K562 (cell line): ENCODE results near the gene KLF2. TPM values are rescaled to one million over a fixed set of nuclear protein-coding genes. Genes with fewer than 3 reads are reported as not detected.

Experiments
- ATAC-seq: fragments of 200-7000 bp; cut with Tn5 transposase; 3 replicates; pipeline ENCODE4 v1.9.1; 2020; ENCODE audit warnings: moderate library complexity
- BruUV-seq: library from RNA; stranded (reverse); fragments of 400-500 nt; replicated peaks from 2 replicates; lab custom pipeline; 2021; lab: Mats Ljungman, UMichigan
- CTCF ChIA-PET: fragments of 300-600 bp; formaldehyde crosslinking; extraction: SDS; loops from one replicate; lab custom pipeline; 2021; ENCODE audit warnings: low intra/inter-chr PET ratio; lab: Yijun Ruan, JAX
- POLR2A ChIA-PET: fragments of 300-600, 350-650 bp; sonication (Branson Sonifier 250); formaldehyde crosslinking; extraction: SDS; loops from one replicate; lab custom pipeline; 2021; ENCODE audit warnings: antibody characterized with exemption, inconsistent platforms; lab: Yijun Ruan, JAX
- DNase-seq, 4 experiments: peaks; one replicate each; pipeline versions ENCODE4 v3.0.0 to v3.0.0-alpha.2; 2011 to 2018; ENCODE audit warnings: low spot score in 3 of 4, mixed read lengths in 3 of 4; ENCODE audit errors: extremely low read depth in 1 of 4
- FAIRE-seq: peaks from 2 replicates; lab custom pipeline; 2011; peaks lifted over from hg19 to GRCh38; lab: Jason Lieb, UNC
- H2AFZ ChIP-seq: 2 replicates; pipeline ENCODE4 v1.6.0; 2011; ENCODE audit warnings: low read depth, low read length, control low read depth, inconsistent platforms
- H3K27ac ChIP-seq: fragments of 200-600 bp; 3 replicates; pipeline ENCODE4 v1.8.0; 2011; ENCODE audit warnings: low read depth, mild to moderate bottlenecking, control low read depth, inconsistent platforms, low read length, moderate library complexity, mixed read lengths; ENCODE audit errors: extremely low read depth
- H3K27me3 ChIP-seq, 2 experiments: fragments of 300-600 bp in 1 of 2; 2 replicates in 1 of 2; 3 replicates in 1 of 2; pipeline versions ENCODE4 v1.6.0 to v1.8.0; 2011; ENCODE audit warnings: inconsistent platforms in 2 of 2, low read length in 2 of 2, mild to moderate bottlenecking in 1 of 2, mixed read lengths in 1 of 2, moderate library complexity in 1 of 2; ENCODE audit not compliant: control insufficient read depth in 2 of 2, insufficient read depth in 2 of 2
- H3K36me3 ChIP-seq: fragments of 300-600 bp; 3 replicates; pipeline ENCODE4 v1.8.0; 2011; ENCODE audit warnings: mild to moderate bottlenecking, low read length, inconsistent platforms; ENCODE audit not compliant: control insufficient read depth, insufficient read depth
- H3K4me1 ChIP-seq, 2 experiments: fragments of 200-600 bp in 1 of 2; replicated peaks in 1 of 2; 2 replicates in 1 of 2; 3 replicates in 1 of 2; pipeline versions ENCODE4 v1.5.1 to v1.8.0; 2011; ENCODE audit warnings: inconsistent platforms in 2 of 2, low read length in 2 of 2, mild to moderate bottlenecking in 1 of 2, mixed read lengths in 1 of 2, moderate library complexity in 1 of 2; ENCODE audit not compliant: control insufficient read depth in 2 of 2, insufficient read depth in 2 of 2
- H3K4me2 ChIP-seq: 2 replicates; pipeline ENCODE4 v1.6.1; 2011; ENCODE audit warnings: low read length, control low read depth, inconsistent platforms, mixed read lengths; ENCODE audit not compliant: insufficient read depth
- H3K4me3 ChIP-seq: fragments of 200-600 bp; sonication (generic), shearing (Covaris generic); 2 replicates; pipeline ENCODE4 v1.5.1; 2016; ENCODE audit warnings: control low read depth, inconsistent platforms
- H3K79me2 ChIP-seq: fragments of 200-600 bp; 3 replicates; pipeline ENCODE4 v1.8.0; 2011; ENCODE audit warnings: low read length, inconsistent platforms; ENCODE audit not compliant: control insufficient read depth, insufficient read depth
- H3K9ac ChIP-seq, 2 experiments: 2 replicates each; pipeline versions ENCODE4 v1.6.0 to v1.6.1; 2011; ENCODE audit warnings: low read depth in 2 of 2, low read length in 2 of 2, control low read depth in 1 of 2, inconsistent platforms in 1 of 2, mild to moderate bottlenecking in 1 of 2, mixed read lengths in 1 of 2; ENCODE audit not compliant: insufficient read depth in 1 of 2
- H3K9me1 ChIP-seq: one replicate; pipeline ENCODE4 v1.6.0; 2011; ENCODE audit warnings: inconsistent platforms, mild to moderate bottlenecking, low read length, moderate library complexity; ENCODE audit not compliant: control insufficient read depth, insufficient read depth
- H3K9me3 ChIP-seq: replicated peaks from 2 replicates; pipeline ENCODE4 v1.5.1; 2011; ENCODE audit warnings: low read depth, low read length, inconsistent platforms; ENCODE audit not compliant: control insufficient read depth, insufficient read depth
- H4K20me1 ChIP-seq: replicated peaks from 2 replicates; pipeline ENCODE4 v1.6.1; 2011; ENCODE audit warnings: low read length, inconsistent platforms, mixed read lengths; ENCODE audit not compliant: control insufficient read depth, insufficient read depth
- BCL6 ChIP-seq: fragments of 250-450 bp; sonication (Bioruptor Pico); IDR thresholded peaks from 2 replicates; pipeline ENCODE4 v1.4.0; 2020
- CEBPB ChIP-seq: fragments of 450-650 bp; IDR thresholded peaks from 2 replicates; pipeline ENCODE4 v1.6.1; 2016; ENCODE audit warnings: missing genetic modification characterization, missing compliant biosample characterization
- CEBPG ChIP-seq, 3 experiments: fragments of 200-800 bp in 1 of 3; sonication (Bioruptor generic) in 1 of 3; sonication (generic) in 1 of 3; formaldehyde crosslinking in 1 of 3; IDR thresholded peaks in 2 of 3; conservative IDR thresholded peaks in 1 of 3; 2 replicates each; pipeline versions ENCODE4 v1.6.1 to v1.8.0; 2016 to 2022; ENCODE audit warnings: missing compliant biosample characterization in 2 of 3, missing genetic modification characterization in 2 of 3, mild to moderate bottlenecking in 1 of 3, missing genetic modification reagents in 1 of 3
- ZNF707 ChIP-seq: fragments of 250-450 bp; sonication (Bioruptor Pico); conservative IDR thresholded peaks from 2 replicates; pipeline ENCODE4 v1.8.0; 2022; ENCODE audit warnings: inconsistent platforms, mild to moderate bottlenecking, moderate library complexity
- WGBS: fragments of 100-300 bp; shearing (Covaris generic); methylation state at CpG from one replicate; pipeline ENCODE4 v1.1.6; 2016; ENCODE audit warnings: low coverage, mixed read lengths; ENCODE audit not compliant: insufficient coverage; ENCODE audit errors: missing lambda C conversion rate; 5-methylcytosine and 5-hydroxymethylcytosine counted together
- in situ Hi-C: fragments of 300-500 bp; cut with MboI; formaldehyde crosslinking; loops from 4 replicates; pipeline ENCODE4 v1.15.0; 2018; ENCODE audit warnings: inconsistent platforms, mixed read lengths
- intact Hi-C: fragments of 100-400 bp; cut with micrococcal nuclease; formaldehyde crosslinking; loops from 2 replicates; pipeline ENCODE4 v1.14.2; 2022
- polyA plus RNA-seq, 8 experiments: library from polyadenylated mRNA; depleted of rRNA in 4 of 8; stranded (reverse) in 5 of 8; unstranded in 3 of 8; fragments of >200 nt; fragmentation: Nextera tagmentation in 2 of 8; fragmentation: Illumina TruSeq in 1 of 8; extraction: Ambion mirVana in 2 of 8; extraction: Trizol in 1 of 8; gene quantifications; 2 replicates each; pipeline versions ENCODE4 v1.2.1 to v1.2.3, GENCODE V29; 2011 to 2014; ENCODE audit warnings: inconsistent platforms in 1 of 8, missing spikeins in 1 of 8
- total RNA-seq, 7 experiments: library from RNA; depleted of rRNA in 6 of 7; stranded (reverse); fragments of >200 nt in 6 of 7; fragmentation: Illumina TruSeq in 2 of 7; extraction: Trizol in 2 of 7; gene quantifications; 2 replicates each; pipeline versions ENCODE4 v1.2.1 to v1.2.3, GENCODE V29; 2011 to 2021; ENCODE audit warnings: low replicate concordance in 1 of 7

The KLF2 gene
- total and polyA plus RNA-seq, 9 of the 15 experiments (the other 6 are each of a cell fraction or from before 2014, with no cell fraction given) = 0.07 to 0.71 TPM; not detected in 7

DNA sequence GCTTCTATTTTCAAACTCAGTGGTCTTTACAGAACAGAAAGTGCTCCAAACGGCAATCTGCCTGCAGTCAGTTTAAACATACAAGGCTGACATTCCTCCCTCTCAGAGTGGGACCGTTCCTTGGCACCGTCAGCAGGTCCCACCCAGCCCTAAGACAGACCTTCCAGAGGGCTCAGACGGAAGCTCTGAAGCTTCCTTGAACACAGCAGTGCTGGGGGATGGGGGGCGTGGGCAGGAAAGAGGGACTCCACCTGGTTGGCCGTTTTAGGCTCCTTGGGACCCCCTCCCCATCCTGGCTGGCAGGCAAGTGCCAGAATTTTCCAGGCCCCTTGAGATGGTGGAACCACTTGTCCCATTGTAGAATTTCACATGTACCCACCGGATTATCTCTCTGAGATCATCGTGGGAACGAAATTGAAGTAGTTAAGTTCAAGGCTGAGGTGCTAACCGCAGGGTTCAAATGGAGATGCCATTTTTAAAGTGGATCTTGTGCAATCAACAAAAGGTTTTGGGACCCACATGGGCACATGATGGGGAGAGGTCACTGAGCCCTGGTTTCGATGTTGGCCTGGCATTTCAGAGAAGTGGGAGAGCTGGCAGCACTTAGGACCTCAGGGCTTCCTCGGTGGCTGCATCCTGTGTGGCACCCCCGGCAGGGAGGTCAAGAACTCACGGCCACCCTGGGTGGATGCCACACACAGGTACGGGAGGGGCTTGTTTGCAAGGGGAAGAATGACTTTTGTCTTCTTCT lies 46.2 kb downstream of the KLF2 start:
- Histone ChIP-seq H3K4me1 (peaks cover 32 to 35% of the 10 kb centered on the region in 2 experiments), H3K79me2 (no peaks in the 10 kb centered on the region), H3K36me3 (peaks cover 28% of the 10 kb centered on the region; the same call in 2 of the 3 replicates), H4K20me1 (peaks cover 10% of the 10 kb centered on the region), H3K9ac (peak overlapping the region; percentile 9 to 31; a peak in 2 of 4 replicates), H3K4me2 (no peak overlapping the region), H3K4me3 (no peak overlapping the region), H2AFZ (no peak overlapping the region), H3K9me1 (no peaks in the 10 kb centered on the region), H3K27me3 (no peaks in the 10 kb centered on the region), H3K9me3 (no peaks in the 10 kb centered on the region), H3K27ac (no peak overlapping the region)
- DNase-seq (no peak), FAIRE-seq (no peak), ATAC-seq (no peak)
- CTCF ChIA-PET = no interaction called here
- POLR2A ChIA-PET = no interaction called here
- TF ChIP-seq CEBPB (tag) (peak; percentile 54), ZNF707 (CRISPR knock-in tag) (no peak), CEBPG (CRISPR knock-in tag; IDR thresholded peaks at IDR 0.05) (no peak), CEBPG (tag; conservative IDR thresholded peaks at IDR 0.05 in 1 of 2, IDR thresholded peaks at IDR 0.05 in 1 of 2) (peak in 1 of 2 experiments; percentile 21; a peak in 1 of 4 replicates), BCL6 (CRISPR knock-in tag) (no peak)
- intact Hi-C loops = no loop called here
- in situ Hi-C loops = no loop called here
- 70% methylated on average over 12 of the region's 15 CpGs for WGBS
- BruUV-seq = no TSS peak
